ENCODE results near the gene OLIG2. TPM values are rescaled to one million over a fixed set of nuclear protein-coding genes. Genes with fewer than 3 reads are reported as not detected.

The OLIG2 gene
- total and polyA plus RNA-seq, 2 of the 13 experiments (the other 11 are each of a cell fraction or from before 2014, with no cell fraction given), result not detected

- H3K9me3 ChIP-seq (ENCODE audit: low read length), result no peaks in the 10 kb centered on the region
- H4K20me1 ChIP-seq (ENCODE audit: insufficient read depth, low read length), result no peaks in the 10 kb centered on the region
- no TSS peak for BruUV-seq (replicated peaks)
- H3K4me3 ChIP-seq (replicated peaks in 1 of 3; ENCODE audit: insufficient read depth in 1 of 3, low read depth in 2 of 3, low read length in 3 of 3), result no peak overlapping the region
- no peak overlapping the region for H3K4me2 ChIP-seq (ENCODE audit: low read depth, low read length)
- no peaks in the 10 kb centered on the region for H3K4me1 ChIP-seq (ENCODE audit: insufficient read depth, low read length)
- H3K9ac ChIP-seq (ENCODE audit: insufficient read depth, low read depth, low read length), result no peak overlapping the region
- CTCF ChIA-PET (ENCODE audit: low intra/inter-chr PET ratio, low total read pairs), result no interaction called here
- peaks cover 0 to 20% of the 10 kb centered on the region in 2 experiments; a peak in 2 of 5 replicates for H3K27me3 ChIP-seq (ENCODE audit: control insufficient read depth in 1 of 2, insufficient read depth in 2 of 2, low read length in 2 of 2)
- no peak overlapping the region for H3K27ac ChIP-seq (ENCODE audit: extremely low read length, insufficient read depth, low read length)
- 5% methylated on average over 4 of the region's 5 CpGs for WGBS (ENCODE audit: low lambda C conversion rate)
- no peaks in the 10 kb centered on the region for H3K36me3 ChIP-seq (replicated peaks in 1 of 2; ENCODE audit: control insufficient read depth in 1 of 2, insufficient read depth in 2 of 2, low read length in 2 of 2)
- ATAC-seq (no peak), FAIRE-seq (no peak), DNase-seq (ENCODE audit: low spot score) (no peak)
- intact Hi-C loops (cut with micrococcal nuclease; ENCODE audit: unreplicated experiment) (no loop called here), in situ Hi-C loops (cut with HindIII; ENCODE audit: extremely low pct_ligation_motif_present, low pct_unique_long_range_greater_than_20kb) (no loop called here)
- H2AFZ ChIP-seq (ENCODE audit: low read length), result no peak overlapping the region
- POLR2A ChIA-PET, result no interaction called here
- H3K79me2 ChIP-seq (ENCODE audit: insufficient read depth, low read length), result no peaks in the 10 kb centered on the region
- TF ChIP-seq NFKBIZ (CRISPR knock-in tag; IDR thresholded peaks at IDR 0.05) (no peak), STAT6 (CRISPR knock-in tag; IDR thresholded peaks at IDR 0.05; ENCODE audit: borderline replicate concordance) (no peak), ZSCAN12 (CRISPR knock-in tag; IDR thresholded peaks at IDR 0.05) (no peak), JUN (CRISPR knock-in tag; IDR thresholded peaks at IDR 0.05) (no peak), ZNF569 (CRISPR knock-in tag; IDR thresholded peaks at IDR 0.05; ENCODE audit: borderline replicate concordance) (no peak), ZBTB2 (CRISPR knock-in tag; IDR thresholded peaks at IDR 0.05; ENCODE audit: low read depth) (no peak), SRSF1 (optimal IDR thresholded peaks at IDR 0.05; ENCODE audit: low read depth, low read length) (no peak), NFATC3 (CRISPR knock-in tag; IDR thresholded peaks at IDR 0.05) (no peak), ZNF776 (CRISPR knock-in tag; IDR thresholded peaks at IDR 0.05) (no peak), GRHL1 (CRISPR knock-in tag; conservative IDR thresholded peaks at IDR 0.05) (no peak), ZFP1 (CRISPR knock-in tag; IDR thresholded peaks at IDR 0.05) (no peak), HHEX (CRISPR knock-in tag; IDR thresholded peaks at IDR 0.05) (no peak), THRA (CRISPR knock-in tag; IDR thresholded peaks at IDR 0.05; ENCODE audit: borderline replicate concordance) (no peak), ETS1 (CRISPR knock-in tag; IDR thresholded peaks at IDR 0.05) (no peak), ZBTB7A (CRISPR knock-in tag; IDR thresholded peaks at IDR 0.05) (no peak)
Measured at GRCh38 chr21:33055991-33056390, 30.3 kb downstream of the OLIG2 start.

All from HepG2 (cell line).